ENCODE data around the gene HOXA13. TPM values are rescaled to one million over a fixed set of nuclear protein-coding genes. Genes with fewer than 3 reads are reported as not detected.

Gene HOXA13
- total RNA-seq, 1 experiment from 2014 or later, result not detected

DNA sequence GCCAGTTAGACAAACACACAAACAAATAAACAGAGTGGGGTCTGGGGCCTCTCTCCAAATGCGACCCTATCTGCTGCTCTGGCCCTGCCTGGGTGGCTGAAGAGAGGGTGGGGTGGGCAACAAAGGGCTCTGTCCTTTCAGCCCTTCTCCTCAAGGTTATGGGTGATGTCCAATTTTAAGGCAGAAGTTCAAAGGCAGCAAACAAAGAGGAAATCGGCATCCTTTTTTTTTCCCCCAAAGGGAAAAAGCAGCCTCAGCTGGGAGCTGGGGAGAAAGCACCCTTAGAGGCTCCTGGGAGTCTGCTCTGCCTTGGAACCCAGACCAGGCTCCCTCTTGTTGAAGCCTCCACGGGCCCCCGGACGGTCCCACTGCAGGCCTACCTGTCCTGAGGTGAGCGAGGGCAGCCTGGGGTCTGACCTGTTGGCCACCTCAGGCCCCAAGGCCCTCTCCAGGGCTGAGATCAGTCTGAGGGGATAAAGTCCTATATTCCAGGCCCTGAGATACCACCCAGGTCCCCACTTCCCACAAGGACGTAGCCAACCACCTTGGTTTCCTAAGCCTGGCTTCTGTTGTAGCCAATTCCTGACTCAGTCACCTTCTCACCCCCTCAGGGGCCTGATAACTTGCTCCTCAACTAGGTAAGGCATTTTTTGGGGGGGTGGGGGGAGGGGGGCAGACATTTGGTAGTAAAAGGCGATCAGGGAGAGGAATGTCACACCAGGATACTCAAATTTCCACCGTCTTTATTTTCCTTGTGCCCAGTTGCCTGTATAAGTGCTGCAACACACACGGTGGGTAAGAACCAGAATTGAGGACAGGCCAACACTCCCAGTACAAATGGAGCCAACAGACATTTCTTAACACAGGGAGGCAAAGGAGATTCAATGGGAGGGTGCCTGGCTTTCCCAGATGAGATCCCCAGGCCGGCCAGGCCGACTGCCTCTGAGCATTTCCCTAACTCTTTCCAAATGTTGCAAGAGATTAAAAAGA lies 19.2 kb downstream of the HOXA13 start:
- no peak for DNase-seq (ENCODE audit: unreplicated experiment)
- Mint-ChIP-seq H3K27me3 (ENCODE audit: insufficient read depth, unreplicated experiment) (no peaks in the 10 kb centered on the region), H3K4me1 (ENCODE audit: insufficient read depth, unreplicated experiment) (peaks cover 8% of the 10 kb centered on the region), H3K27ac (ENCODE audit: low read depth, unreplicated experiment) (no peak overlapping the region), H3K9me3 (ENCODE audit: unreplicated experiment) (no peaks in the 10 kb centered on the region), H3K36me3 (ENCODE audit: insufficient read depth, unreplicated experiment) (no peaks in the 10 kb centered on the region), H3K4me3 (ENCODE audit: unreplicated experiment) (no peak overlapping the region)
- POLR2A ChIA-PET, result no interaction called here
- BruUV-seq (replicated peaks), result no TSS peak
- CTCF ChIA-PET, result interaction anchor here (0.6 to 2.4 kb wide), 9 partner anchors 10 to 586 kb away, joined by 3 to 10 read pairs (median 4); no protein-coding TSS in a partner anchor
- intact Hi-C loops (cut with micrococcal nuclease), result no loop called here
- TF ChIP-seq, protein P1, sequence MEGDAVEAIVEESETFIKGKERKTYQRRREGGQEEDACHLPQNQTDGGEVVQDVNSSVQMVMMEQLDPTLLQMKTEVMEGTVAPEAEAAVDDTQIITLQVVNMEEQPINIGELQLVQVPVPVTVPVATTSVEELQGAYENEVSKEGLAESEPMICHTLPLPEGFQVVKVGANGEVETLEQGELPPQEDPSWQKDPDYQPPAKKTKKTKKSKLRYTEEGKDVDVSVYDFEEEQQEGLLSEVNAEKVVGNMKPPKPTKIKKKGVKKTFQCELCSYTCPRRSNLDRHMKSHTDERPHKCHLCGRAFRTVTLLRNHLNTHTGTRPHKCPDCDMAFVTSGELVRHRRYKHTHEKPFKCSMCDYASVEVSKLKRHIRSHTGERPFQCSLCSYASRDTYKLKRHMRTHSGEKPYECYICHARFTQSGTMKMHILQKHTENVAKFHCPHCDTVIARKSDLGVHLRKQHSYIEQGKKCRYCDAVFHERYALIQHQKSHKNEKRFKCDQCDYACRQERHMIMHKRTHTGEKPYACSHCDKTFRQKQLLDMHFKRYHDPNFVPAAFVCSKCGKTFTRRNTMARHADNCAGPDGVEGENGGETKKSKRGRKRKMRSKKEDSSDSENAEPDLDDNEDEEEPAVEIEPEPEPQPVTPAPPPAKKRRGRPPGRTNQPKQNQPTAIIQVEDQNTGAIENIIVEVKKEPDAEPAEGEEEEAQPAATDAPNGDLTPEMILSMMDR (IDR thresholded peaks at IDR 0.05; ENCODE audit: unreplicated experiment), result no peak

DNA sequence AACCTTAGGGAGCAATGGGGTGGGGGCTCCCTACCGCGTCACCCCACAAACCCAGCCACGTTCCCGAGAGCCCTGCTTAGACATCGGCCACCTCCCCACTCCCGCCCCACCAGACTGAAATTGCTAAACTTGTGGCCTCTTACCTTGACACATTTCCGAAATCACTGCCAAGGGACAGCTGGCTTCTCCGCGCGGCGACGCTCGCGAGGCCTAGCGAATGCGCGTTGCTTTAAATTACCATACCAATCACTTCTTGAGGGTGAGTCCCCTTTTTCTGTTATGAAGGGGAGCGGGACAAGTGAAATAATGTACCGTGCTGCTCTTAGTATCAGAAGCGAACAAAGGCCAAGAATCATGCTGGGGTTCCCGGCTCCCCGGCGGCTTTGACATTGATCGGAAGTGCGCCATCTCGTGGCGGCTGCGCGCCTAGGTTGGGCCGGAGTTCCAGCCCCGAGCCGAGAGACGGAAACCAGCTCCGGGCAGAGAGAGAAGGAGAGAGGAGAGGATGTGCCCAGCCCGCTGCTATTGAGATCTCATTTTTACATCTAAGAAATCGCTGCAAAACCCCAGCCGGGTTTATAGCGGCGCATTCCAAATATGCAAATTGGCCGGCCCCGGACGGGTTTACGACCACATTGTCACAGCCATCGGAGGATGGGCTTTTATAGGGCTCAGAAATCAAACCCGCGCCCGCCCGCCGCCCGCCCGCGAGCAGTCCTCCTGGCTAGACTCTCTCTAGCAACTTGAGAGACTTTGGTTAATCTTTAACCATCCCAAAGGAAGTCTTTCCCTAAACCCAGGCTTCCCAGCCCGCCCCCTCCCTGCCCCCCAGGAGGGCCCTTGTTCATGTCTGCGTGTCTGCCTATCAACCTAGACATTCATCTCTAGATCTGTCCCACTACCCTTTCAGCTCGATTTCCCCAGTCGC lies 20.1 kb downstream of the HOXA13 start:
- Mint-ChIP-seq H3K4me3 (ENCODE audit: unreplicated experiment) (no peak overlapping the region), H3K27me3 (ENCODE audit: insufficient read depth, unreplicated experiment) (no peaks in the 10 kb centered on the region), H3K4me1 (ENCODE audit: insufficient read depth, unreplicated experiment) (peaks cover 2% of the 10 kb centered on the region), H3K36me3 (ENCODE audit: insufficient read depth, unreplicated experiment) (no peaks in the 10 kb centered on the region), H3K27ac (ENCODE audit: low read depth, unreplicated experiment) (no peak overlapping the region), H3K9me3 (ENCODE audit: unreplicated experiment) (no peaks in the 10 kb centered on the region)
- DNase-seq (ENCODE audit: unreplicated experiment), result peak; percentile 69
- no TSS peak for BruUV-seq (replicated peaks)
- TF ChIP-seq, protein P1 (IDR thresholded peaks at IDR 0.05; ENCODE audit: unreplicated experiment), result peak; percentile 84
- intact Hi-C loops (cut with micrococcal nuclease), result no loop called here
- ChIA-PET CTCF (interaction anchor here (0.6 to 2.4 kb wide), 15 partner anchors 8 to 1932 kb away, joined by 3 to 10 read pairs (median 3); no protein-coding TSS in a partner anchor), POLR2A (interaction anchor here (0.7 kb wide), 1 partner anchor 492 kb away, joined by 3 read pairs; no protein-coding TSS in a partner anchor)

- Mint-ChIP-seq H3K4me1 (ENCODE audit: insufficient read depth, unreplicated experiment) (no peaks in the 10 kb centered on the region), H3K27ac (ENCODE audit: low read depth, unreplicated experiment) (no peak overlapping the region), H3K27me3 (ENCODE audit: insufficient read depth, unreplicated experiment) (no peaks in the 10 kb centered on the region), H3K9me3 (ENCODE audit: unreplicated experiment) (no peaks in the 10 kb centered on the region), H3K36me3 (ENCODE audit: insufficient read depth, unreplicated experiment) (no peaks in the 10 kb centered on the region), H3K4me3 (ENCODE audit: unreplicated experiment) (no peak overlapping the region)
- ChIA-PET POLR2A (interaction anchor here (0.5 kb wide), 1 partner anchor 485 kb away, joined by 3 read pairs; no protein-coding TSS in a partner anchor), CTCF (interaction anchor here (0.6 to 2.4 kb wide), 18 partner anchors 9 to 1931 kb away, joined by 3 to 10 read pairs (median 3); no protein-coding TSS in a partner anchor)
- TF ChIP-seq, protein P1 (IDR thresholded peaks at IDR 0.05; ENCODE audit: unreplicated experiment), result no peak
- no peak for DNase-seq (ENCODE audit: unreplicated experiment)
- intact Hi-C loops (cut with micrococcal nuclease), result no loop called here
- no TSS peak for BruUV-seq (replicated peaks)
Observed at GRCh38 chr7:27179030-27179429, 20.9 kb downstream of the HOXA13 start.

Data from MCF 10A (cell line).